NT2/D1 (cell line): Measurements from ENCODE around the gene LGALS9.

ENCODE experiments used
- SUZ12 ChIP-seq: IDR thresholded peaks from 2 replicates; pipeline ENCODE4 v1.6.1; 2011; ENCODE audit not compliant: insufficient read length, insufficient read depth; ENCODE audit errors: extremely low read depth
- YY1 ChIP-seq: IDR thresholded peaks from 2 replicates; pipeline ENCODE4 v1.6.1; 2011; ENCODE audit not compliant: insufficient read length, insufficient read depth
- ZNF274 ChIP-seq: IDR thresholded peaks from 2 replicates; pipeline ENCODE4 v1.6.1; 2011; ENCODE audit warnings: mild to moderate bottlenecking, low read depth, low read length

DNA sequence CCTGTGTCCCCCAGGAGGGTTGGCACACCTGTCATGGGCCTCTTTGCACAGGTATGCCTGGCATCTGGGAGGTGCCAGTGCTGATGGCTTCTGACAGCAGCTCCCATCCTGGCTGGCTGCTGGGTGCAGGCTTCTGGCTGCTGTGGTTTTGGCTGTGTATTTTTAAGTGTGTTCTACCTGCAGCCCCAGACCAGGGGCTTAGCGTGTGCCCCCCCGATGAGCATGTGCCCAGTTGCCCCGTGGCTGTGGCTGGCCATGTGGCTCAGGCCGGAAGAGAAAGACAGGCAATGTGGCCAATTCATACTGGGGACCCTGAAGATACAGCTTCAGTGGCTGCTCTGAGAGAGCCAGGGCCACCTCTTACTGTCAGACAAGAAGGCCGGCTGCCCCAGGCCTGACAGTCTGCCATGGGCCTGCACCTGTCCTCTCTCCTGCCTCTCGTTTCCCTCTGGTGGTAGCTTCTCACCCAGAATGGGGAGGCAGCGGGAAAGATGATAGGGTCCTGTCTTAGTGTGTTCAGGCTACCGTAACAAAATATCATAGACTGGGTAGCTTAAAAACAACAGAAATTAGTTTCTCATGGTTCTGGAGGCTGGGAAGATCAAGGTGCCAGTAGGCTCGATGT, 37.6 kb upstream of the LGALS9 start:
- TF ChIP-seq YY1 = no peak
- no peak for TF ChIP-seq ZNF274
- TF ChIP-seq SUZ12 = no peak
